Liver (tissue), 9 donors: ENCODE measurements around the gene GALNT17. TPM values are rescaled to one million over a fixed set of nuclear protein-coding genes. Genes with fewer than 3 reads are reported as not detected.

ENCODE experiments used
- DNase-seq: peaks from one replicate; pipeline ENCODE4 v3.0.0-alpha.2; 2017; ENCODE audit warnings: low spot score
- H3K27ac ChIP-seq, 2 donors: one replicate each; pipeline ENCODE4 v1.7.0; 2013; ENCODE audit warnings: inconsistent platforms in 2 of 2, low read length in 2 of 2, control low read depth in 1 of 2, low read depth in 1 of 2, mild to moderate bottlenecking in 1 of 2
- H3K27me3 ChIP-seq, 4 donors: one replicate each; pipeline versions ENCODE4 v1.6.1 to v1.7.0; 2013; ENCODE audit warnings: low read length in 3 of 4, inconsistent platforms in 1 of 4, mild to moderate bottlenecking in 1 of 4, moderate library complexity in 1 of 4; ENCODE audit not compliant: control insufficient read depth in 4 of 4, insufficient read depth in 4 of 4
- H3K36me3 ChIP-seq, 4 donors: one replicate each; pipeline versions ENCODE4 v1.6.1 to v1.7.0; 2013; ENCODE audit warnings: low read length in 3 of 4, mild to moderate bottlenecking in 3 of 4, low read depth in 1 of 4, moderate library complexity in 1 of 4; ENCODE audit not compliant: control insufficient read depth in 4 of 4, insufficient read depth in 3 of 4
- H3K4me1 ChIP-seq, 4 donors: one replicate each; pipeline versions ENCODE4 v1.6.1 to v1.7.0; 2013; ENCODE audit warnings: low read length in 3 of 4, mild to moderate bottlenecking in 3 of 4, moderate library complexity in 1 of 4; ENCODE audit not compliant: control insufficient read depth in 4 of 4, insufficient read depth in 4 of 4
- H3K4me3 ChIP-seq, 3 donors: one replicate each; pipeline versions ENCODE4 v1.6.1 to v1.7.0; 2013; ENCODE audit warnings: low read length in 3 of 3, control low read depth in 1 of 3, low read depth in 1 of 3, mild to moderate bottlenecking in 1 of 3
- H3K9ac ChIP-seq, 2 donors: one replicate each; pipeline ENCODE4 v1.7.0; 2013; ENCODE audit warnings: low read length in 2 of 2, mild to moderate bottlenecking in 2 of 2, moderate library complexity in 2 of 2, control low read depth in 1 of 2, low read depth in 1 of 2
- H3K9me3 ChIP-seq, 4 donors: one replicate each; pipeline versions ENCODE4 v1.6.1 to v1.7.0; 2013; ENCODE audit warnings: low read length in 3 of 4; ENCODE audit not compliant: control insufficient read depth in 4 of 4
- EGR1 ChIP-seq, 2 donors: IDR thresholded peaks; 2 replicates each; pipeline ENCODE4 v1.6.1; 2016 to 2018; ENCODE audit warnings: antibody characterized with exemption in 2 of 2, low read depth in 2 of 2
- FOXA1 ChIP-seq: IDR thresholded peaks from 2 replicates; pipeline ENCODE4 v1.6.1; 2016; ENCODE audit warnings: antibody characterized with exemption
- FOXA2 ChIP-seq: IDR thresholded peaks from 2 replicates; pipeline ENCODE4 v1.6.1; 2016; ENCODE audit warnings: antibody characterized with exemption
- GABPA ChIP-seq, 2 donors: IDR thresholded peaks in 1 of 2; conservative IDR thresholded peaks in 1 of 2; 2 replicates each; pipeline ENCODE4 v1.6.1; 2016; ENCODE audit warnings: antibody characterized with exemption in 2 of 2, mild to moderate bottlenecking in 1 of 2, moderate library complexity in 1 of 2
- HNF4A ChIP-seq, 2 donors: conservative IDR thresholded peaks; 2 replicates each; pipeline ENCODE4 v1.6.1; 2016; ENCODE audit warnings: antibody characterized with exemption in 2 of 2, mild to moderate bottlenecking in 2 of 2
- HNF4G ChIP-seq: IDR thresholded peaks from 2 replicates; pipeline ENCODE4 v1.6.1; 2016; ENCODE audit warnings: antibody characterized with exemption
- JUND ChIP-seq, 2 donors: IDR thresholded peaks; 2 replicates each; pipeline ENCODE4 v1.6.1; 2016; ENCODE audit warnings: antibody characterized with exemption in 2 of 2
- NR2F2 ChIP-seq: IDR thresholded peaks from 2 replicates; pipeline ENCODE4 v1.6.1; 2016; ENCODE audit warnings: antibody characterized with exemption
- RAD21 ChIP-seq, 2 donors: IDR thresholded peaks; 2 replicates each; pipeline ENCODE4 v1.6.1; 2016; ENCODE audit warnings: antibody characterized with exemption in 2 of 2, mild to moderate bottlenecking in 2 of 2
- RXRA ChIP-seq, 2 donors: IDR thresholded peaks; 2 replicates each; pipeline ENCODE4 v1.6.1; 2017 to 2018; ENCODE audit warnings: antibody characterized with exemption in 2 of 2, mild to moderate bottlenecking in 1 of 2
- SP1 ChIP-seq: IDR thresholded peaks from 2 replicates; pipeline ENCODE4 v1.6.1; 2018; ENCODE audit warnings: antibody characterized with exemption, mild to moderate bottlenecking
- TAF1 ChIP-seq: conservative IDR thresholded peaks from 2 replicates; pipeline ENCODE4 v1.6.1; 2016; ENCODE audit warnings: antibody characterized with exemption, mild to moderate bottlenecking
- YY1 ChIP-seq: IDR thresholded peaks from 2 replicates; pipeline ENCODE4 v1.6.1; 2016; ENCODE audit warnings: antibody characterized with exemption, mild to moderate bottlenecking
- WGBS: extraction: QIAGEN DNeasy Blood & Tissue Kit; methylation state at CpG from one replicate; pipeline ENCODE4 v1.1.7; 2013; 5-methylcytosine and 5-hydroxymethylcytosine counted together
- polyA plus RNA-seq, 2 donors: library from polyadenylated mRNA; stranded (reverse) in 1 of 2; unstranded in 1 of 2; fragments of 200-250 nt in 1 of 2; fragments of >200 nt in 1 of 2; fragmentation: Nextera tagmentation in 1 of 2; extraction: Ambion mirVana in 1 of 2; gene quantifications; one replicate each; pipeline versions ENCODE4 v1.2.1 to v1.2.3, GENCODE V29; 2013 to 2015
- total RNA-seq, 2 donors: library from RNA; depleted of rRNA; stranded (reverse); fragments of >200 nt; gene quantifications; one replicate each; pipeline ENCODE4 v1.2.3, GENCODE V29; 2014
- TF ChIP-seq, protein P1 (sequence below): IDR thresholded peaks from 2 replicates; pipeline ENCODE4 v1.6.1; 2016; ENCODE audit warnings: antibody characterized with exemption
- TF ChIP-seq, protein P2 (sequence below): IDR thresholded peaks from 2 replicates; pipeline ENCODE4 v1.6.1; 2016; ENCODE audit warnings: antibody characterized with exemption, mild to moderate bottlenecking
- TF ChIP-seq, protein P3 (sequence below): IDR thresholded peaks from 2 replicates; pipeline ENCODE4 v1.6.1; 2016; ENCODE audit warnings: antibody characterized with exemption
- TF ChIP-seq, protein P4 (sequence below): fragments of 150-350 bp; IDR thresholded peaks from 2 replicates; pipeline ENCODE4 v1.5.1; 2017; ENCODE audit warnings: improper control_type of control experiment, low read depth, low read length; ENCODE audit not compliant: missing input control
- TF ChIP-seq, protein P5 (sequence below): IDR thresholded peaks from 2 replicates; pipeline ENCODE4 v1.6.1; 2016; ENCODE audit warnings: antibody characterized with exemption
- donor health status: healthy.
- donor health status: healthy.
- donor health status: healthy.
- donor health status: healthy.
- donor health status: healthy.

The GALNT17 gene
- total and polyA plus RNA-seq, 4 donors = 0.10 to 0.42 (median 0.37) TPM; not detected in 1

DNA sequence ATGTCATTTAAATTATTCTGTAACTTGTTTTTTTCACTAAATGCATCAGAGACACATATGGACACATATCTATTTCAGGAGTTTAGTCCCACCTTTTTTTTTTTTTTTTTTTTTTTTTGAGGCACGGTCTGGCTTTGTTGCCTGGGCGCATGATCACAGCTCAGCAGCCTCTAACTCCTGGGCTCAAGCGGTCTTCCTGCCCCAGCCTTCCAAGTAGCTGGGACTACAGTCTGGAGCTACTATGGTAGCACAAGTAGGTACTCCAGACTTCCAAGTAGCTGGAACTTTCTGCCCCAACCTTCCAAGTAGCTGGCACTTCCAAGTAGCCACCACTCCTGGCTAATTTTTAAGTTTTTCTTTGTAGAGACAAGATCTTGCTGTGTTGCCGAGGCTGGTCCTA lies 407.7 kb downstream of the GALNT17 start:
- Histone ChIP-seq H3K36me3 (no peaks in the 10 kb centered on the region), H3K9ac (no peak overlapping the region), H3K27ac (no peak overlapping the region), H3K27me3 (no peaks in the 10 kb centered on the region), H3K4me3 (no peak overlapping the region), H3K9me3 (peaks cover 0 to 7% (median 0%) of the 10 kb centered on the region in 4 donors), H3K4me1 (no peaks in the 10 kb centered on the region)
- no peak for DNase-seq
- WGBS = 91% methylated on average over 4 of the region's 4 CpGs
- TF ChIP-seq EGR1 (IDR thresholded peaks at IDR 0.05; ENCODE audit: low read depth in 2 of 2) (no peak), HNF4A (conservative IDR thresholded peaks at IDR 0.05) (no peak), HNF4G (no peak), SP1 (no peak), FOXA2 (no peak), TAF1 (no peak), JUND (IDR thresholded peaks at IDR 0.05) (no peak), RXRA (IDR thresholded peaks at IDR 0.05) (no peak), FOXA1 (no peak)
- TF ChIP-seq, protein P1, sequence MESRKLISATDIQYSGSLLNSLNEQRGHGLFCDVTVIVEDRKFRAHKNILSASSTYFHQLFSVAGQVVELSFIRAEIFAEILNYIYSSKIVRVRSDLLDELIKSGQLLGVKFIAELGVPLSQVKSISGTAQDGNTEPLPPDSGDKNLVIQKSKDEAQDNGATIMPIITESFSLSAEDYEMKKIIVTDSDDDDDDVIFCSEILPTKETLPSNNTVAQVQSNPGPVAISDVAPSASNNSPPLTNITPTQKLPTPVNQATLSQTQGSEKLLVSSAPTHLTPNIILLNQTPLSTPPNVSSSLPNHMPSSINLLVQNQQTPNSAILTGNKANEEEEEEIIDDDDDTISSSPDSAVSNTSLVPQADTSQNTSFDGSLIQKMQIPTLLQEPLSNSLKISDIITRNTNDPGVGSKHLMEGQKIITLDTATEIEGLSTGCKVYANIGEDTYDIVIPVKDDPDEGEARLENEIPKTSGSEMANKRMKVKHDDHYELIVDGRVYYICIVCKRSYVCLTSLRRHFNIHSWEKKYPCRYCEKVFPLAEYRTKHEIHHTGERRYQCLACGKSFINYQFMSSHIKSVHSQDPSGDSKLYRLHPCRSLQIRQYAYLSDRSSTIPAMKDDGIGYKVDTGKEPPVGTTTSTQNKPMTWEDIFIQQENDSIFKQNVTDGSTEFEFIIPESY = no peak
- TF ChIP-seq, protein P2, sequence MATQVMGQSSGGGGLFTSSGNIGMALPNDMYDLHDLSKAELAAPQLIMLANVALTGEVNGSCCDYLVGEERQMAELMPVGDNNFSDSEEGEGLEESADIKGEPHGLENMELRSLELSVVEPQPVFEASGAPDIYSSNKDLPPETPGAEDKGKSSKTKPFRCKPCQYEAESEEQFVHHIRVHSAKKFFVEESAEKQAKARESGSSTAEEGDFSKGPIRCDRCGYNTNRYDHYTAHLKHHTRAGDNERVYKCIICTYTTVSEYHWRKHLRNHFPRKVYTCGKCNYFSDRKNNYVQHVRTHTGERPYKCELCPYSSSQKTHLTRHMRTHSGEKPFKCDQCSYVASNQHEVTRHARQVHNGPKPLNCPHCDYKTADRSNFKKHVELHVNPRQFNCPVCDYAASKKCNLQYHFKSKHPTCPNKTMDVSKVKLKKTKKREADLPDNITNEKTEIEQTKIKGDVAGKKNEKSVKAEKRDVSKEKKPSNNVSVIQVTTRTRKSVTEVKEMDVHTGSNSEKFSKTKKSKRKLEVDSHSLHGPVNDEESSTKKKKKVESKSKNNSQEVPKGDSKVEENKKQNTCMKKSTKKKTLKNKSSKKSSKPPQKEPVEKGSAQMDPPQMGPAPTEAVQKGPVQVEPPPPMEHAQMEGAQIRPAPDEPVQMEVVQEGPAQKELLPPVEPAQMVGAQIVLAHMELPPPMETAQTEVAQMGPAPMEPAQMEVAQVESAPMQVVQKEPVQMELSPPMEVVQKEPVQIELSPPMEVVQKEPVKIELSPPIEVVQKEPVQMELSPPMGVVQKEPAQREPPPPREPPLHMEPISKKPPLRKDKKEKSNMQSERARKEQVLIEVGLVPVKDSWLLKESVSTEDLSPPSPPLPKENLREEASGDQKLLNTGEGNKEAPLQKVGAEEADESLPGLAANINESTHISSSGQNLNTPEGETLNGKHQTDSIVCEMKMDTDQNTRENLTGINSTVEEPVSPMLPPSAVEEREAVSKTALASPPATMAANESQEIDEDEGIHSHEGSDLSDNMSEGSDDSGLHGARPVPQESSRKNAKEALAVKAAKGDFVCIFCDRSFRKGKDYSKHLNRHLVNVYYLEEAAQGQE = no peak

DNA sequence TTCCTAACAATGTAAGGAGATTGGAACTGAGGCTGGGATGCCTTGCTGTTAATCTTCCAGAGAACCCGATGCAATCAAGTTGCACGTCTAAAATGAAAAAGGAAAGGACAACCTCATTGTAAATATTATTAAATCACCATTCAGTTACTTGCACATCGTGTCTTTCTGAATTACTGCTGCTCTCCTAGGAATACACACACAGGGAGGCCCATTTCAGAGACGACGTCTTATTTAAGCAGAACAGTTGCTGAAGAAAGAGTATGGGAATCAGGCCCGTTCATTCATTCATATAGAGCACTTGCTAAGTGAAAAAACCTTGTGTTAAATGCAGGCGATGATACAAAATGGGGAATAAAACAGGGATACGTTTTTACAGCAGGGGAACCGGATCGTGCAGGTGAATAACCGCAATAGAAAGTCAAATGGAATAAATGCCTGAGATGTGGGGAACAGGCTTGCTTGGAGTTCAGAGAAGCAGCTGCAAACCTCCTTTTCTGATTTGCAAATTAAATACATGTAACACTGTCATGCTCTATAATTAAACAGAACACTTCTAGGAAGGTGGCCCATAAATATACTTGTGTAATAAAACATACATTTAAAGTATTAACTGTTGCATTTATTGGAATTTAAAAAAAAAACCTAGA lies 409.9 kb downstream of the GALNT17 start:
- H3K9me3 ChIP-seq = peaks cover 0 to 3% (median 0%) of the 10 kb centered on the region in 4 donors
- no peak overlapping the region for H3K27ac ChIP-seq
- WGBS = 86% methylated on average over 11 of the region's 11 CpGs
- no peak overlapping the region for H3K9ac ChIP-seq
- H3K4me3 ChIP-seq = no peak overlapping the region
- no peaks in the 10 kb centered on the region for H3K36me3 ChIP-seq
- no peak for DNase-seq
- H3K4me1 ChIP-seq = no peaks in the 10 kb centered on the region
- no peaks in the 10 kb centered on the region for H3K27me3 ChIP-seq
- TF ChIP-seq HNF4G = no peak
- TF ChIP-seq NR2F2 = no peak
- TF ChIP-seq HNF4A (conservative IDR thresholded peaks at IDR 0.05) = no peak
- TF ChIP-seq GABPA (IDR thresholded peaks at IDR 0.05 in 1 of 2, conservative IDR thresholded peaks at IDR 0.05 in 1 of 2) = no peak
- no peak for TF ChIP-seq TAF1
- no peak for TF ChIP-seq JUND (IDR thresholded peaks at IDR 0.05)
- TF ChIP-seq, protein P3, sequence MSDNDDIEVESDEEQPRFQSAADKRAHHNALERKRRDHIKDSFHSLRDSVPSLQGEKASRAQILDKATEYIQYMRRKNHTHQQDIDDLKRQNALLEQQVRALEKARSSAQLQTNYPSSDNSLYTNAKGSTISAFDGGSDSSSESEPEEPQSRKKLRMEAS = no peak
- TF ChIP-seq, protein P2 = no peak
- no peak for TF ChIP-seq FOXA2
- TF ChIP-seq, protein P1 = no peak
- TF ChIP-seq EGR1 (IDR thresholded peaks at IDR 0.05; ENCODE audit: low read depth in 2 of 2) = no peak
- no peak for TF ChIP-seq RXRA (IDR thresholded peaks at IDR 0.05)
- TF ChIP-seq FOXA1 = no peak
- TF ChIP-seq, protein P4, sequence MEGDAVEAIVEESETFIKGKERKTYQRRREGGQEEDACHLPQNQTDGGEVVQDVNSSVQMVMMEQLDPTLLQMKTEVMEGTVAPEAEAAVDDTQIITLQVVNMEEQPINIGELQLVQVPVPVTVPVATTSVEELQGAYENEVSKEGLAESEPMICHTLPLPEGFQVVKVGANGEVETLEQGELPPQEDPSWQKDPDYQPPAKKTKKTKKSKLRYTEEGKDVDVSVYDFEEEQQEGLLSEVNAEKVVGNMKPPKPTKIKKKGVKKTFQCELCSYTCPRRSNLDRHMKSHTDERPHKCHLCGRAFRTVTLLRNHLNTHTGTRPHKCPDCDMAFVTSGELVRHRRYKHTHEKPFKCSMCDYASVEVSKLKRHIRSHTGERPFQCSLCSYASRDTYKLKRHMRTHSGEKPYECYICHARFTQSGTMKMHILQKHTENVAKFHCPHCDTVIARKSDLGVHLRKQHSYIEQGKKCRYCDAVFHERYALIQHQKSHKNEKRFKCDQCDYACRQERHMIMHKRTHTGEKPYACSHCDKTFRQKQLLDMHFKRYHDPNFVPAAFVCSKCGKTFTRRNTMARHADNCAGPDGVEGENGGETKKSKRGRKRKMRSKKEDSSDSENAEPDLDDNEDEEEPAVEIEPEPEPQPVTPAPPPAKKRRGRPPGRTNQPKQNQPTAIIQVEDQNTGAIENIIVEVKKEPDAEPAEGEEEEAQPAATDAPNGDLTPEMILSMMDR = no peak
- TF ChIP-seq, protein P5, sequence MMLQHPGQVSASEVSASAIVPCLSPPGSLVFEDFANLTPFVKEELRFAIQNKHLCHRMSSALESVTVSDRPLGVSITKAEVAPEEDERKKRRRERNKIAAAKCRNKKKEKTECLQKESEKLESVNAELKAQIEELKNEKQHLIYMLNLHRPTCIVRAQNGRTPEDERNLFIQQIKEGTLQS = no peak
- TF ChIP-seq RAD21 (IDR thresholded peaks at IDR 0.05) = no peak
- TF ChIP-seq YY1 = no peak
